Heart right ventricle (tissue), 16 donors: ENCODE measurements around the gene RTP2. TPM values are rescaled to one million over a fixed set of nuclear protein-coding genes. Genes with fewer than 3 reads are reported as not detected.
"Not testable (repeated sequence)": the region's sequence is repeated elsewhere in the genome, so short reads cannot be mapped to it uniquely, and the experiment has no call there.

Source experiments
- ATAC-seq, 8 donors: fragments of 200-7000 bp; cut with Tn5 transposase; one replicate each; pipeline ENCODE4 v1.9.1; 2020; ENCODE audit warnings: mild to moderate bottlenecking in 8 of 8, moderate library complexity in 8 of 8, moderate number of reproducible peaks in 1 of 8
- DNase-seq, 2 donors: peaks; one replicate each; pipeline ENCODE4 v3.0.0-alpha.2; 2020
- H3K27ac ChIP-seq, 10 donors: fragments of 200-600 bp; sonication (generic) in 2 of 10; one replicate each; pipeline versions ENCODE4 v1.5.0 to v1.8.0; 2020 to 2022; ENCODE audit warnings: mild to moderate bottlenecking in 3 of 10
- H3K27me3 ChIP-seq, 7 donors: fragments of 200-600 bp; one replicate each; pipeline ENCODE4 v1.8.0; 2021 to 2022; ENCODE audit warnings: mild to moderate bottlenecking in 2 of 7
- H3K36me3 ChIP-seq, 9 donors: fragments of 200-600 bp; sonication (generic) in 1 of 9; one replicate each; pipeline versions ENCODE4 v1.5.0 to v1.8.0; 2020 to 2022; ENCODE audit warnings: mild to moderate bottlenecking in 2 of 9
- H3K4me1 ChIP-seq, 9 donors: fragments of 200-600 bp; sonication (generic) in 1 of 9; one replicate each; pipeline versions ENCODE4 v1.5.0 to v1.8.0; 2020 to 2022; ENCODE audit warnings: mild to moderate bottlenecking in 4 of 9
- H3K4me3 ChIP-seq, 10 donors: fragments of 200-600 bp; sonication (generic) in 2 of 10; one replicate each; pipeline versions ENCODE4 v1.5.0 to v1.8.0; 2020 to 2022; ENCODE audit warnings: mild to moderate bottlenecking in 7 of 10, moderate library complexity in 2 of 10
- H3K9me3 ChIP-seq, 11 donors: fragments of 200-600 bp in 10 of 11; sonication (generic) in 2 of 11; one replicate each; pipeline versions ENCODE4 v1.5.0 to v1.8.0; 2013 to 2022; ENCODE audit warnings: mild to moderate bottlenecking in 2 of 11, control low read depth in 1 of 11, moderate library complexity in 1 of 11
- CTCF ChIP-seq, 9 donors: fragments of 200-600 bp; sonication (generic) in 2 of 9; IDR thresholded peaks; one replicate each; pipeline versions ENCODE4 v1.5.0 to v1.8.0; 2021 to 2022; ENCODE audit warnings: antibody characterized with exemption in 9 of 9, mild to moderate bottlenecking in 5 of 9, moderate library complexity in 1 of 9
- WGBS, 2 donors: extraction: QIAGEN DNeasy Blood & Tissue Kit; methylation state at CpG; one replicate each; pipeline ENCODE4 v1.1.7; 2013; ENCODE audit warnings: inconsistent platforms in 1 of 2; 5-methylcytosine and 5-hydroxymethylcytosine counted together
- intact Hi-C, 10 donors: fragments of 100-400 bp; cut with DNase I; formaldehyde crosslinking; loops; one replicate each; pipeline versions ENCODE4 v1.11.1 to v1.14.2; 2022
- polyA plus RNA-seq, 2 donors: library from polyadenylated mRNA; stranded (reverse); fragments of 200-250 nt; gene quantifications; one replicate each; pipeline ENCODE4 v1.2.3, GENCODE V29; 2013
- total RNA-seq, 10 donors: library from RNA; stranded (reverse); fragmentation: NEBNext Ultra II Directional in 3 of 10; extraction: Animal tissue kit (Norgen Biotek cat#: 25700) in 3 of 10; gene quantifications; one replicate each; pipeline versions ENCODE4 v1.2.1 to v1.2.4, GENCODE V29; 2021 to 2023
- donor health status: Arrhythmogenic right ventricular cardiomyopathy.
- donor health status: ischemic (EF 13 %, LVEDD 7.1; RV severe dilation, severe dysfunction).
- donor health status: healthy with polysubstance abuse.
- donor health status: DM: no; HTN: yes; CAD: no.
- donor health status: DM: no; HTN: no; CAD: no.
- donor health status: ischemic (EF 25% LVEDD 6.9; RV normal size, moderate dysfunction).
- donor health status: ischemic (EF 25% LVEDD 5.7; RV mildly dilated, moderate dysfunction).
- donor health status: healthy.
- donor health status: DM: yes; HTN: yes; CAD: no.
- donor health status: Ischemic cardiomyopathy.
- donor health status: ischemic (EF 35%, LVEDD 5.7; RV mildly dilated, moderate dysfunction).
- donor health status: nonischemic (EF 11% LVEDD 7.7; RV severe dilation, severe dysfunction).
- donor health status: DM: yes; HTN: yes; CAD: no.
- donor health status: PGD.
- donor health status: ischemic (EF 29% LVEDD 5.4; RV normal size, mild dysfunction).
- donor health status: nonischemic (EF 23%, LVEDD 6.1; RV moderate dilation, normal function).

The RTP2 gene
- total and polyA plus RNA-seq, 12 donors: not detected

GRCh38 chr3:187685948-187686347 is 16.4 kb downstream of the RTP2 start:
- Histone ChIP-seq H3K36me3 (no peaks in the 10 kb centered on the region), H3K4me1 (no peaks in the 10 kb centered on the region), H3K9me3 (peaks cover 0 to 24% (median 8%) of the 10 kb centered on the region in 11 donors), H3K4me3 (no peak overlapping the region), H3K27ac (no peak overlapping the region), H3K27me3 (peaks cover 0 to 4% (median 0%) of the 10 kb centered on the region in 7 donors)
- intact Hi-C loops: loop anchor here in 1 of 10 donors (10.0 kb wide), 1 partner anchor 461 kb away; no protein-coding TSS in a partner anchor
- no peak for TF ChIP-seq CTCF (IDR thresholded peaks at IDR 0.05)
- ATAC-seq (no peak), DNase-seq (no peak)
- WGBS, 2 donors: 93 to 95% methylated on average over 7 of the region's 7 CpGs

- H3K36me3 ChIP-seq: no peaks in the 10 kb centered on the region
- peaks cover 0 to 24% (median 8%) of the 10 kb centered on the region in 11 donors for H3K9me3 ChIP-seq
- WGBS, 2 donors: 65 to 68% methylated on average over 2 of the region's 2 CpGs
- no peak for TF ChIP-seq CTCF (IDR thresholded peaks at IDR 0.05)
- no peak overlapping the region for H3K4me3 ChIP-seq
- no peak overlapping the region for H3K27ac ChIP-seq
- peaks cover 0 to 4% (median 0%) of the 10 kb centered on the region in 7 donors for H3K27me3 ChIP-seq
- DNase-seq: no peak
- no peaks in the 10 kb centered on the region for H3K4me1 ChIP-seq
- no peak for ATAC-seq
- intact Hi-C loops: loop anchor here in 4 of 10 donors (5.0 to 10.0 kb wide), 3 partner anchors 368 to 463 kb away; no protein-coding TSS in a partner anchor
Observed at GRCh38 chr3:187684880-187685279, 17.5 kb downstream of the RTP2 start.

- H3K27ac ChIP-seq: no peak overlapping the region
- ATAC-seq (no peak), DNase-seq (no peak)
- H3K9me3 ChIP-seq: peaks cover 0 to 24% (median 8%) of the 10 kb centered on the region in 11 donors
- 92 to 97% methylated on average over 1 of the region's 1 CpG for WGBS, 2 donors
- H3K36me3 ChIP-seq: no peaks in the 10 kb centered on the region
- no peak overlapping the region for H3K4me3 ChIP-seq
- TF ChIP-seq CTCF (IDR thresholded peaks at IDR 0.05): no peak
- intact Hi-C loops: loop anchor here in 4 of 10 donors (5.0 to 10.0 kb wide), 3 partner anchors 367 to 462 kb away; no protein-coding TSS in a partner anchor
- H3K27me3 ChIP-seq: peaks cover 0 to 4% (median 0%) of the 10 kb centered on the region in 7 donors
- peaks cover 0 to 2% (median under 1%) of the 10 kb centered on the region in 9 donors for H3K4me1 ChIP-seq
Observed at GRCh38 chr3:187684444-187684843, 17.9 kb downstream of the RTP2 start.

- H3K27me3 ChIP-seq, DNase-seq, H3K36me3 ChIP-seq, H3K4me3 ChIP-seq, H3K27ac ChIP-seq, ATAC-seq: not testable (repeated sequence)
- 86 to 88% methylated on average over 11 of the region's 11 CpGs for WGBS, 2 donors
- Histone ChIP-seq H3K9me3 (peaks cover 0 to 20% (median 8%) of the 10 kb centered on the region in 11 donors), H3K4me1 (peaks cover 0 to 12% (median 6%) of the 10 kb centered on the region in 9 donors)
- intact Hi-C loops: loop anchor here in 6 of 10 donors (2.0 to 10.0 kb wide), 6 partner anchors 33 to 461 kb away; no protein-coding TSS in a partner anchor
Observed at GRCh38 chr3:187681756-187682155, 20.6 kb downstream of the RTP2 start.
